Karpas-422 (cell line): Measurements from ENCODE around the gene TNFRSF12A. TPM values are rescaled to one million over a fixed set of nuclear protein-coding genes. Genes with fewer than 3 reads are reported as not detected.

Source experiments
- DNase-seq: peaks from one replicate; pipeline ENCODE4 v3.0.0-alpha.2; 2015
- H2AFZ ChIP-seq: fragments of 200-600 bp; sonication (generic); 2 replicates; pipeline ENCODE4 v1.6.1; 2014; ENCODE audit warnings: antibody characterized with exemption, low read length, mixed read lengths
- H3K27ac ChIP-seq: fragments of 200-600 bp; sonication (generic); 2 replicates; pipeline ENCODE4 v1.5.1; 2014; ENCODE audit warnings: mild to moderate bottlenecking, low read length, moderate library complexity
- H3K27me3 ChIP-seq: fragments of 200-600 bp; sonication (generic); 2 replicates; pipeline ENCODE4 v1.6.1; 2014; ENCODE audit warnings: low read length, mixed read lengths
- H3K36me3 ChIP-seq: fragments of 200-600 bp; sonication (generic); 2 replicates; pipeline ENCODE4 v1.6.1; 2014; ENCODE audit warnings: low read length, mixed read lengths; ENCODE audit not compliant: insufficient read depth
- H3K4me1 ChIP-seq: fragments of 200-600 bp; sonication (generic); 2 replicates; pipeline ENCODE4 v1.6.1; 2014; ENCODE audit warnings: mild to moderate bottlenecking, low read length, mixed read lengths
- H3K4me2 ChIP-seq: fragments of 200-600 bp; sonication (generic); 2 replicates; pipeline ENCODE4 v1.6.1; 2014; ENCODE audit warnings: low read length, low read depth, mild to moderate bottlenecking; ENCODE audit not compliant: poor library complexity, severe bottlenecking
- H3K4me3 ChIP-seq: fragments of 200-600 bp; sonication (generic); 2 replicates; pipeline ENCODE4 v1.5.1; 2014; ENCODE audit warnings: mild to moderate bottlenecking, antibody characterized with exemption, low read length, mixed read lengths
- H3K79me2 ChIP-seq: fragments of 200-600 bp; sonication (generic); 2 replicates; pipeline ENCODE4 v1.6.1; 2014; ENCODE audit warnings: mild to moderate bottlenecking, low read length, mixed read lengths
- H3K9ac ChIP-seq: fragments of 200-600 bp; sonication (generic); 2 replicates; pipeline ENCODE4 v1.6.0; 2014; ENCODE audit warnings: low read length
- H3K9me2 ChIP-seq: fragments of 200-600 bp; sonication (generic), shearing (Covaris generic); replicated peaks from 2 replicates; pipeline ENCODE4 v1.6.0; 2014; ENCODE audit warnings: mild to moderate bottlenecking, low read length, moderate library complexity; ENCODE audit not compliant: insufficient read depth
- H3K9me3 ChIP-seq: fragments of 300-700, 200-600 bp; sonication (generic); 2 replicates; pipeline ENCODE4 v1.6.1; 2014; ENCODE audit warnings: low read length, mixed read lengths
- H4K20me1 ChIP-seq: fragments of 200-600 bp; sonication (generic); 2 replicates; pipeline ENCODE4 v1.6.1; 2014; ENCODE audit warnings: mild to moderate bottlenecking, antibody characterized with exemption, low read length, low read depth; ENCODE audit not compliant: insufficient read depth
- total RNA-seq: library from RNA; depleted of rRNA; stranded (reverse); fragments of >200 nt; shearing (Covaris generic); gene quantifications from 2 replicates; pipeline ENCODE4 v1.2.3, GENCODE V29; 2014; ENCODE audit warnings: low replicate concordance

TNFRSF12A gene
- total RNA-seq, 1 experiment from 2014 or later: 9.4 TPM

DNA sequence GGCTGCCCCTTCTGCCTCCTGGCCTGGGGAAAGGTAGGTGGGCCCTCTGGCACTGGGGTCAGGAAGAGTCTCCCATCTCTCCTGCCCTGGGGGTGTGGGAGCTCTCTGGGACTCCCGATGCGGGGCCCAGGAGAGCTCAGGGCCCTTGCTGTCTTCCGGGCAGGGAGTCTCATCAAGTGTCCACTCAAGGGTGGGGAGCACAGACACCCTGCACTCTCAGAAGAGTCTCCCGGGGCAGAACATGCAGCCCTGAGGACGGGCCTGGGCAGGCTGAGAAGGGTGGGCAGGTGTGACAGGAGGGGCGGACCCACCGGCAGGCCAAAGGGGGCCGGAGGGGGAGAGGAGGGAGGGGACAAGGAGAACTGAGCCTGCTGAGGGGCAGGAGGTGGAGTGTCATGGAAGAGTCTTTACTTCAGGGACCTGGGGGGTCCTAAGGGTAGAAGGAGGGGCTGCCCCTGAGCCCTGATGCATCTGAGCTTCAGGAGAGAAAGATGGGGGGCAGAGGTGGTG, 31.5 kb upstream of the TNFRSF12A start:
- Histone ChIP-seq H4K20me1 (no peaks in the 10 kb centered on the region), H3K4me2 (no peak overlapping the region), H3K79me2 (no peaks in the 10 kb centered on the region), H3K9me3 (no peaks in the 10 kb centered on the region), H3K27me3 (no peaks in the 10 kb centered on the region), H3K27ac (no peak overlapping the region), H3K4me1 (peaks cover 5% of the 10 kb centered on the region), H3K4me3 (no peak overlapping the region), H3K9me2 (no peaks in the 10 kb centered on the region), H2AFZ (no peak overlapping the region), H3K36me3 (no peaks in the 10 kb centered on the region), H3K9ac (no peak overlapping the region)
- no peak for DNase-seq

GRCh38 chr16:2990891-2991290, 29.3 kb upstream of the TNFRSF12A start:
- H3K4me2 ChIP-seq: no peak overlapping the region
- H4K20me1 ChIP-seq: no peaks in the 10 kb centered on the region

DNA sequence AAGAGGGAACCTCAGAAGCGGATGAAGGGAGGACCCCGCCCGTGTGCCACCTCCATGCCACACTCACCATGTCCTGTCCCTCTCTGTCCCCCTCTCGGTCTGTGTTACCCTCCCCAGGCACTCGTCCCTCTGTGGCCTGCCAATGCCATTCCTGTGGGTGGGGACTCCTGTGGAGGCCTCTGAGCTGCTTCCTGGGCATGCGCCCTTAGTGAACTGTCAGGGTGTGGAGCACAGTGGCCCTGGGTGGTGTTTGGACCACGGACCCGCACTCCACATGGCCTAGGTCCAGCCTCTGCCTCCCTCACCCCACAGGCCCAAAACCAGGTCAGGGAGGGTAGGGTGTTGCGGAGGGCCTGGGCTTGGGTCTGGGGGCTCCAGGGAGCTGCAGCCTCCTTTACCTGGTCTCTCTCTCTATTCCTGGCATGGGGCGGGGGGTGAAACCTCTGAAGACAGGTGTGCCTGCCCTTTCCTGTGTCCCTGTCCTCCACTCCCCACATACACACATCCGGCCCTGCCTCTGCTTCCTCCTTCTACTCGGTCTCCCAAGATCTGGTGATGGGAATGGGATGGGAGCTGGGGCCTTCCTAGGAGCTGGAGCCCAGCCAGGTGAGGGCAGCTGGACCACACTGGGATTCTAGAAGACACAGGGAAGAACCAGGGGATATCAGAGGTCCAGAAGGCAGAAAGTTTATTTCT, 28.5 kb upstream of the TNFRSF12A start:
- Histone ChIP-seq H3K4me3 (no peak overlapping the region), H3K9ac (no peak overlapping the region), H3K9me3 (no peaks in the 10 kb centered on the region), H3K4me1 (no peaks in the 10 kb centered on the region), H3K27me3 (no peaks in the 10 kb centered on the region), H3K27ac (no peak overlapping the region), H3K36me3 (no peaks in the 10 kb centered on the region), H4K20me1 (no peaks in the 10 kb centered on the region), H3K9me2 (no peaks in the 10 kb centered on the region), H2AFZ (no peak overlapping the region), H3K79me2 (no peaks in the 10 kb centered on the region), H3K4me2 (no peak overlapping the region)
- no peak for DNase-seq

More at GRCh38 chr16:2990891-2991290, 29.3 kb upstream of the TNFRSF12A start:
- H3K9ac ChIP-seq: no peak overlapping the region
- H2AFZ ChIP-seq: no peak overlapping the region
- no peaks in the 10 kb centered on the region for H3K27me3 ChIP-seq
- no peak for DNase-seq
- H3K27ac ChIP-seq: no peak overlapping the region
- no peaks in the 10 kb centered on the region for H3K9me2 ChIP-seq
- no peaks in the 10 kb centered on the region for H3K79me2 ChIP-seq
- no peak overlapping the region for H3K4me3 ChIP-seq
- no peaks in the 10 kb centered on the region for H3K36me3 ChIP-seq
- no peaks in the 10 kb centered on the region for H3K9me3 ChIP-seq
- H3K4me1 ChIP-seq: no peaks in the 10 kb centered on the region

DNA sequence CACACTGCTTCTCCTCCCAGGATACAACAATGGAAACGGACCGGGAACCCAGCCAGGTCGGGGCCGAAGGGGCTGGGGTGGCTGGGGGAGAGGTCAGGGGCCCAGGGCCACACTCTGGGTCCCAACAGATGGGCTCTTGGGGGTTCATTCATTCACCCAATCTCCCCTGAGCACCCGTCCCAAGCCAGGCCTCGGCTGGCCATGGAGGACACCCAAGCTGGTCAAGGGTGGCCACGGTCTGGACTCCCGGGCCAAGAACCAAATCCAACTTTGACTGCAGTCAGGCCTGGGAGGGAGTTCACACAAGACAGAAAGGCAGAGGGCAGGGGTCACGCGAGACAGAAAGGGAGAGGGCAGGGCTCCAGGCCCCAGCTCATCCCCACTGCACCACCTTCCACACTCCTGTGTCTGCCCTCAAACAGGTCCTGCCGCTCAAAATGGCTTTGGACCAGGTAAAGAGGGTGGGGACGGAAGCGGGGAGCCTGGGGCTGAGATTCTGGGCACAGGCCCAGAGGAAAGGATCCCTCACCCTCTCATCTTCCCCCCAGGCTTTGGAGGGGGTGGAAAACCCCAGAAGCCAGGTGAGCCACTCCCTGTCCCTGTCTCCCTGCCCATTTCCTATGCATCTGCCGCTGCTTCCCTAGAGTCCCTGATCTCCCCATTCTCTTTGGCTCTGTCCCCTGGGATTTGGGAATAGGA, 27.6 kb upstream of the TNFRSF12A start:
- H3K79me2 ChIP-seq: no peaks in the 10 kb centered on the region
- H3K27ac ChIP-seq: no peak overlapping the region
- DNase-seq: no peak
- H3K9me3 ChIP-seq: no peaks in the 10 kb centered on the region
- H3K9ac ChIP-seq: no peak overlapping the region
- H3K27me3 ChIP-seq: no peaks in the 10 kb centered on the region
- H3K4me3 ChIP-seq: no peak overlapping the region
- H4K20me1 ChIP-seq: no peaks in the 10 kb centered on the region
- H3K36me3 ChIP-seq: no peaks in the 10 kb centered on the region
- no peak overlapping the region for H2AFZ ChIP-seq
- H3K4me1 ChIP-seq: no peaks in the 10 kb centered on the region
- no peak overlapping the region for H3K4me2 ChIP-seq
- H3K9me2 ChIP-seq: no peaks in the 10 kb centered on the region

GRCh38 chr16:2996298-2996697, 23.9 kb upstream of the TNFRSF12A start:
- H3K4me1 ChIP-seq: no peaks in the 10 kb centered on the region
- H4K20me1 ChIP-seq: no peaks in the 10 kb centered on the region
- H3K27ac ChIP-seq: no peak overlapping the region
- H3K9ac ChIP-seq: no peak overlapping the region
- no peaks in the 10 kb centered on the region for H3K36me3 ChIP-seq
- no peak overlapping the region for H3K4me2 ChIP-seq
- H3K4me3 ChIP-seq: no peak overlapping the region
- no peak overlapping the region for H2AFZ ChIP-seq
- H3K9me3 ChIP-seq: no peaks in the 10 kb centered on the region
- no peaks in the 10 kb centered on the region for H3K79me2 ChIP-seq
- H3K9me2 ChIP-seq: no peaks in the 10 kb centered on the region
- no peak for DNase-seq
- no peaks in the 10 kb centered on the region for H3K27me3 ChIP-seq

GRCh38 chr16:2999929-3000328, 20.2 kb upstream of the TNFRSF12A start:
- no peaks in the 10 kb centered on the region for H3K9me3 ChIP-seq
- no peak for DNase-seq
- H3K27me3 ChIP-seq: no peaks in the 10 kb centered on the region
- peaks cover 3% of the 10 kb centered on the region for H3K4me1 ChIP-seq
- no peak overlapping the region for H3K27ac ChIP-seq
- no peak overlapping the region for H3K4me3 ChIP-seq
- no peaks in the 10 kb centered on the region for H3K79me2 ChIP-seq
- H3K9me2 ChIP-seq: no peaks in the 10 kb centered on the region
- H3K36me3 ChIP-seq: no peaks in the 10 kb centered on the region
- no peak overlapping the region for H3K9ac ChIP-seq
- H4K20me1 ChIP-seq: no peaks in the 10 kb centered on the region
- H3K4me2 ChIP-seq: no peak overlapping the region
- H2AFZ ChIP-seq: no peak overlapping the region

DNA sequence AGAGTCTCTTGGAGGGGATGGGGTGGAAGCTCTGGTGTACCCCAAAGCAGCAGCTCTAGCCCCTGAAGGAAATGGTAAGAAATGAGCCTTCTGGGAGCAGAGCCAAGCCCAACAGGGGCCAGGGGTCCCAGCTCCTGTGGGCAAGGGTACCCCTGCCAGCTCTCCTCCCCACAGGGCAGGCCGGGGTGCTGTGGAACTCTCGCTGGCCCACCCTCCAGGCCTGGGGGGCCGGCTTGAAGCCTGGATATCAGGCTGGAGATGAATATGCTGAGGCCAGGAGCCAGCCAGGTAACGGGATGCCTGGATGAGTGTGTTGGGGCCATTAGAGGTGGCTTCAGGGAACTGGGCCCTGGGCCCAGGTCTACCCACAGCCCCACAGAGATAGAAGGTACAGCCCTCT, 19.6 kb upstream of the TNFRSF12A start:
- no peaks in the 10 kb centered on the region for H3K27me3 ChIP-seq
- H3K4me2 ChIP-seq: no peak overlapping the region
- no peaks in the 10 kb centered on the region for H3K36me3 ChIP-seq
- no peaks in the 10 kb centered on the region for H3K9me2 ChIP-seq
- no peak for DNase-seq
- peaks cover 3% of the 10 kb centered on the region for H3K4me1 ChIP-seq
- H3K79me2 ChIP-seq: no peaks in the 10 kb centered on the region
- H3K4me3 ChIP-seq: no peak overlapping the region
- H3K9me3 ChIP-seq: no peaks in the 10 kb centered on the region
- no peak overlapping the region for H2AFZ ChIP-seq
- no peak overlapping the region for H3K27ac ChIP-seq
- H3K9ac ChIP-seq: no peak overlapping the region
- H4K20me1 ChIP-seq: no peaks in the 10 kb centered on the region

DNA sequence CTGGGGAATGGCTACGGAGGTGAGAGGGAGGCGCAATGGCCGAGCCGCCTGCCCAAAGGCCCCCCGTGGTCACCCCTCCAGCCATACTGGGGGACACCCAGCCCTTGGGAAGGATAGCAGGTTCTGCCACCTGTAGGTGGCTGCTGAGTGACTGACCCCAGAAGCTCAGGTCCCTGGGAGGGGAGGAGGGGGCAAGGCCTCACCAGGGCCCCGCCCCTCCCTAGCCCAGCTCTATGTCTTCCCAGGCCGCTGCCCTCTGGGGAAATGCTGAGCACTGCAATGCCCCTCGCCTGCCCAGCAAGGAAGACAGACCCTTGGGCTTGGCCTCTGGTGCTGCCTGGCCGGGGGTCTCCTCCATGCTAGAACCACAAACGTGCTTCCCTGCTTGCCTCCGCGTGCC, 18.9 kb upstream of the TNFRSF12A start:
- no peaks in the 10 kb centered on the region for H3K79me2 ChIP-seq
- no peaks in the 10 kb centered on the region for H4K20me1 ChIP-seq
- no peak overlapping the region for H3K4me2 ChIP-seq
- no peaks in the 10 kb centered on the region for H3K9me2 ChIP-seq
- no peak overlapping the region for H3K9ac ChIP-seq
- H2AFZ ChIP-seq: no peak overlapping the region
- peaks cover 3% of the 10 kb centered on the region for H3K4me1 ChIP-seq
- DNase-seq: no peak
- no peaks in the 10 kb centered on the region for H3K27me3 ChIP-seq
- no peak overlapping the region for H3K27ac ChIP-seq
- no peaks in the 10 kb centered on the region for H3K36me3 ChIP-seq
- no peaks in the 10 kb centered on the region for H3K9me3 ChIP-seq
- no peak overlapping the region for H3K4me3 ChIP-seq
